ENCODE measurements around the gene CA10. TPM values are rescaled to one million over a fixed set of nuclear protein-coding genes. Genes with fewer than 3 reads are reported as not detected.

The CA10 gene
- total RNA-seq, 4 donors from 2014 or later: not detected

GRCh38 chr17:52149626-52150025, 8.9 kb downstream of the CA10 start:
- DNase-seq (ENCODE audit: low spot score in 2 of 2): no peak
- Histone ChIP-seq H3K9me3 (no peaks in the 10 kb centered on the region), H3K36me3 (no peaks in the 10 kb centered on the region), H3K4me1 (peaks cover 5% of the 10 kb centered on the region), H3K27me3 (no peaks in the 10 kb centered on the region), H3K27ac (no peak overlapping the region), H3K4me3 (no peak overlapping the region)
- WGBS: 95% methylated on average over 1 of the region's 1 CpG
- TF ChIP-seq EP300 (IDR thresholded peaks at IDR 0.05): no peak
- TF ChIP-seq POLR2A (IDR thresholded peaks at IDR 0.05): no peak
- no peak for TF ChIP-seq CTCF (IDR thresholded peaks at IDR 0.05)
- TF ChIP-seq POLR2AphosphoS5 (IDR thresholded peaks at IDR 0.05): no peak

- Histone ChIP-seq H3K9me3 (no peaks in the 10 kb centered on the region), H3K27ac (no peak overlapping the region), H3K36me3 (no peaks in the 10 kb centered on the region), H3K4me3 (no peak overlapping the region), H3K27me3 (no peaks in the 10 kb centered on the region), H3K4me1 (peaks cover 5% of the 10 kb centered on the region)
- 37% methylated on average over 1 of the region's 1 CpG for WGBS
- no peak for TF ChIP-seq EP300 (IDR thresholded peaks at IDR 0.05)
- TF ChIP-seq POLR2A (IDR thresholded peaks at IDR 0.05): no peak
- TF ChIP-seq POLR2AphosphoS5 (IDR thresholded peaks at IDR 0.05): no peak
- no peak for TF ChIP-seq CTCF (IDR thresholded peaks at IDR 0.05)
- no peak for DNase-seq (ENCODE audit: low spot score in 2 of 2)
Observed at GRCh38 chr17:52148969-52149351, 9.6 kb downstream of the CA10 start.

- Histone ChIP-seq H3K4me3 (no peak overlapping the region), H3K27ac (no peak overlapping the region), H3K4me1 (peaks cover 5% of the 10 kb centered on the region), H3K36me3 (no peaks in the 10 kb centered on the region), H3K9me3 (no peaks in the 10 kb centered on the region), H3K27me3 (no peaks in the 10 kb centered on the region)
- 72% methylated on average over 2 of the region's 2 CpGs for WGBS
- DNase-seq (ENCODE audit: low spot score in 2 of 2): no peak
- no peak for TF ChIP-seq EP300 (IDR thresholded peaks at IDR 0.05)
- no peak for TF ChIP-seq POLR2AphosphoS5 (IDR thresholded peaks at IDR 0.05)
- no peak for TF ChIP-seq CTCF (IDR thresholded peaks at IDR 0.05)
- no peak for TF ChIP-seq POLR2A (IDR thresholded peaks at IDR 0.05)
Observed at GRCh38 chr17:52148288-52148968, 10.1 kb downstream of the CA10 start.

GRCh38 chr17:52147872-52148271, 10.6 kb downstream of the CA10 start:
- H3K4me1 ChIP-seq: peaks cover 5% of the 10 kb centered on the region
- H3K27ac ChIP-seq: no peak overlapping the region
- no peak overlapping the region for H3K4me3 ChIP-seq
- no peaks in the 10 kb centered on the region for H3K9me3 ChIP-seq
- H3K36me3 ChIP-seq: no peaks in the 10 kb centered on the region
- TF ChIP-seq POLR2AphosphoS5 (IDR thresholded peaks at IDR 0.05): no peak
- H3K27me3 ChIP-seq: no peaks in the 10 kb centered on the region
- DNase-seq (ENCODE audit: low spot score in 2 of 2): no peak

GRCh38 chr17:52147431-52147830, 11.1 kb downstream of the CA10 start:
- TF ChIP-seq CTCF (IDR thresholded peaks at IDR 0.05): no peak
- no peak for TF ChIP-seq EP300 (IDR thresholded peaks at IDR 0.05)
- no peak for TF ChIP-seq POLR2AphosphoS5 (IDR thresholded peaks at IDR 0.05)
- no peak for TF ChIP-seq POLR2A (IDR thresholded peaks at IDR 0.05)
- H3K27me3 ChIP-seq: no peaks in the 10 kb centered on the region
- WGBS: 89% methylated on average over 1 of the region's 1 CpG
- H3K36me3 ChIP-seq: no peaks in the 10 kb centered on the region
- no peaks in the 10 kb centered on the region for H3K9me3 ChIP-seq
- no peak for DNase-seq (ENCODE audit: low spot score in 2 of 2)
- H3K4me1 ChIP-seq: peaks cover 5% of the 10 kb centered on the region
- no peak overlapping the region for H3K4me3 ChIP-seq
- no peak overlapping the region for H3K27ac ChIP-seq

GRCh38 chr17:52145476-52145875, 13.0 kb downstream of the CA10 start:
- H3K36me3 ChIP-seq: no peaks in the 10 kb centered on the region
- no peak overlapping the region for H3K27ac ChIP-seq
- no peaks in the 10 kb centered on the region for H3K9me3 ChIP-seq
- H3K4me3 ChIP-seq: no peak overlapping the region
- DNase-seq (ENCODE audit: low spot score in 2 of 2): no peak
- TF ChIP-seq CTCF (IDR thresholded peaks at IDR 0.05) (no peak), POLR2A (IDR thresholded peaks at IDR 0.05) (no peak), POLR2AphosphoS5 (IDR thresholded peaks at IDR 0.05) (no peak), EP300 (IDR thresholded peaks at IDR 0.05) (no peak)
- peaks cover 5% of the 10 kb centered on the region for H3K4me1 ChIP-seq
- H3K27me3 ChIP-seq: no peaks in the 10 kb centered on the region
